DMS79 treated with DMSO at 0.1 percent for 48 hours (cell line): Measurements from ENCODE around the gene BCAS3.
"Not testable (repeated sequence)": the region's sequence is repeated elsewhere in the genome, so short reads cannot be mapped to it uniquely, and the experiment has no call there.

Experiments used
- DNase-seq: peaks from one replicate; lab custom pipeline; 2025; lab: John Stamatoyannopoulos, UW

Gene BCAS3

GRCh38 chr17:61005358-61005757 is 327.7 kb downstream of the BCAS3 start:
- DNase-seq: no peak

DNA sequence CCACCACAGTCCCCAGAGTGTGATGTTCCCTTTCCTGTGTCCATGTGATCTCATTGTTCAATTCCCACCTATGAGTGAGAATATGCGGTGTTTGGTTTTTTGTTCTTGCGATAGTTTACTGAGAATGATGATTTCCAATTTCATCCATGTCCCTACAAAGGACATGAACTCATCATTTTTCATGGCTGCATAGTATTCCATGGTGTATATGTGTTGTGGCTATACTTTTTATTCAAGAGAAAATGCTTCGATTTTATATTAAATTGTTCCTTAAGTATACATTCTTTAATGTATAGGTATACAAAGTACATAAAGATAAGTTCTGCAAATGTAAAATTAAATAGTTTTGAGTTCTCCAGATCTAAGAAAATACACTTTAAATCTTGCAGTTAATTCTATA is 328.3 kb downstream of the BCAS3 start:
- DNase-seq: not testable (repeated sequence)

DNA sequence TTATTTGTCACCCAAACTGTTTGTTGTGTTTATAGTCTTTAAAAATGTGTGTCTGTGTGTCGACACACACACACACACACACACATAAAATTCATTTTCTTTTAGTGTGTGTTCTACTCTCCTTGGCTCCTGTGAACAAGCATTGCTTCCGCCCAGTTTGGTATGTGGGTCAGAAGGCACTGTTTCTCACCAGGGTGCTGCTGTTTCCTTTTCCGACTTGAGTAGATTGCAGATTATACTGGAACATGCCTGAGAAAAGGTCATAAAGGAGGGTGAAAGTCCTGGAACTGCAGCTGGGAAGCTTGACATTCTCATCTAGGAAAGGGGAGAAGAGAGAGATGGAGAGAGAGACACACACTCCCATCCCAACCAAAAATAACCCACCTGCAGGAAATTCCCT is 330.3 kb downstream of the BCAS3 start:
- no peak for DNase-seq

DNA sequence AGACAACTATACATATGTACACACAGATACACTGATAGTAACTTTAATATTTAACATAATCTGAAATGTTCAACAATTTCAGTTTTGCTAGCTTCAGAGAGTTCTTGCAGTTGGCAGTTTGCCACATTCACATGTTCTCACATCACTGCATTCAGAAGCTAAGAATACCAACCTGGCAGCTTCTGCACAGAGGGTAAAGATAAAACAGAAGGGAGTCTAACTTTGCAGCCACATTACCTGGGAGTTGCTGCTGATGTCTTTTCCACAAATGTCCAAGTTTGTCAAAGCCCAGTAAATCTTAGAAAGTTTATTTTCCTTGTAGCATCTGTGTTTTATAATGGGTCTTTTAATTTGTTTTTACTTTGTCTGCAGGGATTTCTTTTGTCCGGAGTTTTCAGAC is 332.0 kb downstream of the BCAS3 start:
- DNase-seq: no peak

- no peak for DNase-seq
Measured at GRCh38 chr17:61010661-61011170, 333.1 kb downstream of the BCAS3 start.

DNA sequence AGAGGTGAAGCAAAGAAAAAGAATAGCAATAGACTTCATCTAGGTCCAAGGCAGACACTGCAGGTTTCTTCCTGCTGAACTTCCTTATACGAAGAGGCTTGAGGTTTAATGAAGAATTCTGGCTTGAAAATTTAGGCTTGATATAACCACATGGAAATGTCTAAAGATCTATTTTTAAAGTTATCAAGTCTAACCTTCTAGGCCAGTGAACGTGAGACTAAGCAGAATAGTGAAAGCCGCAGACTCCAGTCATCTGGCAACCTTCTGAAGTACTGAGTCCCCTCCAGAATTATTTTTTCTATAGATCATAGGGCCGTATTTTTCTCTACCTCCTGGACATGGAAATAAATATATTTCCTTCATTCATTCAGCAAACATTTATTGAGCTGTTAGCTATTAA is 333.6 kb downstream of the BCAS3 start:
- no peak for DNase-seq

GRCh38 chr17:61015966-61016365 is 338.3 kb downstream of the BCAS3 start:
- no peak for DNase-seq

DNA sequence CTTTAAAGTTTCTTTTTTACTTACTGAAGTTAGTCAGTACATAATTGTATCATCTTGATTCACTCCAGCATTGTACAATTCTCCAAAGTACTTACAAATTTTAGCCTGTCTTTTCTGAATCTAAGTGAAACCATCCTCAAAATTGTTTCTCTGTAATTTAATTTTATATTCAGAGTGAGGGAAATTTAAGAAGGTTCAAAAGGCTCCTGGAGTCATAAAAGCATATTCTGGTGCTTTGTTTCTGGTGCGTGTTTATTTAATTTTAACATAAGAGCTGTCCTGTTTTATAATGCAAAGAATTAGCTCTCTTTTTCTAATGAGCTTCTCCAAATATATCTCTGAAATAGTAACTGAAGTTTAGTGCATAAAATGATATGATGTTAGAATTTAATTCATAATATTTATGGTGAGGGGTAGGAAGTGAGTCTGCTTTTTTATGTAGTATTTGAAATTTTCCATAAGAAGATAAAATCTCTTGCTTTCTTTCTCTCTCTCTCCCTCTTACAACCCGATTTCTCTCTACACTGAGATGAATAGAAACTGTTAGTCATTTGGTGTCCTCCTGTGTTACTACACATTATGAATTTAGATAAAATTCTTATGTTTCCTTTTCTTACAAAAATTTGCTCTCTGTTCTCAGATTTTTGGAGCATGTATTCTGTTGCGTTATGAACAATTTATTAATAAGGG is 339.8 kb downstream of the BCAS3 start:
- no peak for DNase-seq

- no peak for DNase-seq
Measured at GRCh38 chr17:61018938-61019337, 341.3 kb downstream of the BCAS3 start.

DNA sequence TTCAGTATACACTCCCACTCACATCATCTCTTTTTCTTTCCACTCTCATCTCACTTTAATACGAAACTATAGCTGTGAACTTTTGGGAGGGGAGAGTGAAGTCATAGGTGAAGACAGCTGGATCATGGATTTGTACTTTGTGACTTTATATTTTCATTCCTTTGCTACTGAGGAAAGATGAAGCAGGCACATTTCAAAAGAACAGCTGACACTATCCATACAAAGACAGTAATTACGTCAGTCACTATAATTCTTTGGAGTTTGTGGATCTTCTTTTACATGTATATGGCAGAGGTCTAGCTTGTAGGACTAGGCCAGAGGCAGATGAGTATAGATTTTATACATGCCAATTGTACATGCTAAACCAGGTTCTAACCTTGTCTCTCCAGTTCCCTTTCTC is 346.3 kb downstream of the BCAS3 start:
- no peak for DNase-seq

DNA sequence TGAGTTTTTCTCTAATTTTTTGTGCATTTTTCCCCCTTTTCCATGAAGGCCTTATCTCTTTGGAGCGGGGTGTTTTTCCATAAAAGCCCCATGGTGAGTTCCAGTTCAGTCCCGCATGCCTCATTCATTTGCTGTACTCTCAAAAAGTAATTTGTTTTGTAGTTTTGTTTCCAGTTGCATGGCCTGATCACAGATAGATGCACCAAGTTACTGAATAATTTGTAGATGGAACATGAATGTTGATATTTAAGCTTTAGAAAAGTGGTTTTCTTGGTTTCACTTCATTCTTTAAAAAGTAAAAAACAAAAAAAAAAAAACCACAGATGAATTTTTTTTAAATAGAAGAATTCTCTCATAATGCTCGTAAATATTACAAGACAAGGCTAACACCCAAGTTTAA is 349.2 kb downstream of the BCAS3 start:
- DNase-seq: no peak

DNA sequence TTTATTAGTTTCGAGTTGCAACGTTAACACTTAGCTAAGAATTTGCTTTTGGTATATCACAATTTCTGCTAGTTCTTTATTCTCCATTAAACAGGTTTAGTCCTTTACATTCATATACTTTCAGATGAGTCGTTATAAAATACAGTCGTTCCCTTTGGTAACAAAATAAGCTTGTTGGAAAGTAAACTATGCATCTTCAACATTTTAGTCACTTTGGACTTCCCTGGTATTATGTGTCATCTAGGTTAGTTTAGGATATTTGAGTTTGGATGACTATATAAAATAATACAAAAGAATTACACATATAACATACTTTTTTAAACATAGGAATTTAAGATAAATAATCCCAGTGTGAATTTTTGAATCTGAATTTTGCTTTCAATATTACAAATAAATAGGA is 351.5 kb downstream of the BCAS3 start:
- no peak for DNase-seq

DNA sequence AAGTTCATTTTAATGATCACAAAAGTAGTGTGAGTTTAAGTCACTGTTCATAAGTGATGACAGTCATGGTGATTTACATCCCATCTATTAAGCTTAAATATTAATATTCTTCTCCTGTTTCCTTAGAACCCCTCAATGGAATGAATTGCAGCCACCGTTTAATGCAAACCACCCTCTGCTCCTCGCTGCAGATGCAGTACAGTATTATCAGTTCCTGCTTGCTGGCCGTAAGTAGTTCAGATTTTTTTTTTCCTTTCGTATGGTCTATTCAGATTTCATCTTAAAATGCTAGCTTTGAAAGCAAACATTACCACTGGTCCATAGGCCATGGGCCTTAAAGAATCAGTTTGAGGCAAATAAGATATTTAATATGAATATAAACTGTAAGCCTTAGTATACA is 363.0 kb downstream of the BCAS3 start:
- no peak for DNase-seq

- DNase-seq: not testable (repeated sequence)
Measured at GRCh38 chr17:61042348-61042747, 364.7 kb downstream of the BCAS3 start.

GRCh38 chr17:61047515-61047914 is 369.9 kb downstream of the BCAS3 start:
- DNase-seq: no peak

DNA sequence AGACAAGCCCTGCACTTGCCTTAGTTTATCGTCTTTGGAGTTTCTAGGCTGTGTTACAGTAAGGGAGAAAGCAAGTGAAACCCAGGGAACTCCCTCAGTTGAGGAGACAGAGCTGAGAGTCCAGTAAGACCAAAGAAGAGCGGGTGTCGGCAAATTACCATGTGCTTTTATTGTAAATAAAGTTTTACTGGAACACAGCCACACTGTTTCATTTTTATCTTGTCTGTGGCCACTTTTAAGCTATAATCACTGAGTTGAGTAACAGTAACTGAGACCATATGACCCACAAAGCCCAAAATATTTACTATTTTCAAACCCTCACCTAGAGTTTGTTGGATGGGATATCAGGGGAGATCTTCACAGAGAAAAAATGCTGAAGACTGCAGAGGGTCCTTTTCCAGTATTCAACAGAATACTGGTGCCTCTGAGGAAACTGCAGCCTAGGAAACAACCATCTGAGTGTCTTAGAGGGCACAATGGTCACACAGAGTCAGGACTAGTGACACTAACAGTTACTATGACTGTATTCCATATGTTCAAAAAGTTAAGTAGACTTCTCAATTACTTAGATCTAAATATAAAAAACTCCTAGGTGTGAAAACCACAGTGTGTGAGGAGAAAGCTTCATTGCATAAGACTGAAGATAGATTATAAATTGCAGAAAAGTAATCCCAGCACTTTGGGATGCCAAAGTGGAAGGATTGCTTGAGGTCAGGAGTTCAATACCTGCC is 370.9 kb downstream of the BCAS3 start:
- DNase-seq: no peak

DNA sequence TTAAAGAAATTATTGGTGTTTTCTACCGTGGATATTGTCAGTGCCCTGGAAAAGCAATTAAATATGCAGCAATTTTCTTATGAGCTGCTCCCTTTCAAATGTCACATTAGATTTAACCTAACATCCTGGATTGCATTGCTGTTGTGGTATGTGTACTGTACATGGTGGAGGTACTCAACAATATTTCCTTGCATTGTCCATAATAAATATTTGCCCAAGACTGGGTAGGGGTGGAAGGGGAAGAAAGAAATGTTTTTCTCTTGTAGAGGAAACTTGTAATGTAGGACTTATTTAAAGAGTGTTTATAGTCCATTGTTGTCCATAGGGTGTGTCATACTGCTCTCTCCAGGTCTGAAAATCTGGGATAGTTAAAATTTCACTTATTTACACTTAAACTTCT is 375.8 kb downstream of the BCAS3 start:
- DNase-seq: no peak

DNA sequence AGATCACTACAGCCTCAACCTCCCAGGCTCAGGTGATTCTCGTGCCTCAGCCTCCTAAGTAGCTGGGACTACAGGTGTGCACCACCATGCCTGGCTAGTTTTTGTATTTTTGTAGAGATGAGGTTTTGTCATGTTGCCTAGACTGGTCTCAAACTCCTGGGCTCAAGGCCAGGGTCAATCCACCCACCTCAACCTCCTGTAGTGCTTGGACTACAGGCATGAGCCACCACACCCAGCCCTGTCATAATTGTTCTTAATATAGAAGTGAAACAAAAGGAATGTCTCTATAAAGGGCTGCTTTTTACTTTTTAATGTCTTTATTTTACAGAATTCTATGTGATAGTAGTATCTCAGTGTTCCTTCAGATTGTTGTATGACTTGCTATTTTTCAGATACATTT is 376.8 kb downstream of the BCAS3 start:
- no peak for DNase-seq

GRCh38 chr17:61057257-61057656 is 379.6 kb downstream of the BCAS3 start:
- no peak for DNase-seq

GRCh38 chr17:61058066-61058465 is 380.4 kb downstream of the BCAS3 start:
- no peak for DNase-seq

GRCh38 chr17:61063528-61063927 is 385.9 kb downstream of the BCAS3 start:
- no peak for DNase-seq

GRCh38 chr17:61064087-61064951 is 386.7 kb downstream of the BCAS3 start:
- DNase-seq: no peak
